Muscle of back (tissue), 11 donors: Measurements from ENCODE around the gene PIAS1. TPM values are rescaled to one million over a fixed set of nuclear protein-coding genes. Genes with fewer than 3 reads are reported as not detected.
"Not testable (repeated sequence)": the region's sequence is repeated elsewhere in the genome, so short reads cannot be mapped to it uniquely, and the experiment has no call there.

Experiments
- DNase-seq, 3 donors: peaks; one replicate each; pipeline versions ENCODE4 v3.0.0 to v3.0.0-alpha.2; 2013
- polyA plus RNA-seq, 10 donors: library from polyadenylated mRNA; unstranded; fragments of 120-200 nt; gene quantifications; one replicate each; pipeline ENCODE4 v1.2.1, GENCODE V29; 2013; ENCODE audit not compliant: insufficient read length in 10 of 10

The PIAS1 gene
- polyA plus RNA-seq, 10 donors = 25.0 to 41.2 (median 28.5) TPM

DNA sequence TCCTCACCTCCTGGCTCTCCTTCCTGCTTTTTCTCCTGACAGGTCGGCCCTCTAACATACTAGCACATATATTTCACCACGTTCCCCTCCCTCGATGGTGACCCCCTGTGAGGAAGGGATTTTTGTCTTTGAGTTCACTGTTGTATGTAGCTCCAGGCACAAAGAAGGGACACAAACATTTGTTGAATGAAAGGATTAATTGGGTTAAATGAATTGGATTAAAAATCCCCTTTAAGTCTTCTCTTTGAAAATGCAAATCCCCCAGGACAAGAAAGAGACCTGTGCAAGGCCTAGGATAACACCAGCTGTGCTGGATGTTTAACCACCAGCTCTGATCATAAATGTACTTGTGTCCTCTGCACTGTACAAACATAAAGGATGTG is 147.8 kb downstream of the PIAS1 start:
- no peak for DNase-seq

- DNase-seq = not testable (repeated sequence)
Measured at GRCh38 chr15:68202994-68203393, 148.9 kb downstream of the PIAS1 start.

DNA sequence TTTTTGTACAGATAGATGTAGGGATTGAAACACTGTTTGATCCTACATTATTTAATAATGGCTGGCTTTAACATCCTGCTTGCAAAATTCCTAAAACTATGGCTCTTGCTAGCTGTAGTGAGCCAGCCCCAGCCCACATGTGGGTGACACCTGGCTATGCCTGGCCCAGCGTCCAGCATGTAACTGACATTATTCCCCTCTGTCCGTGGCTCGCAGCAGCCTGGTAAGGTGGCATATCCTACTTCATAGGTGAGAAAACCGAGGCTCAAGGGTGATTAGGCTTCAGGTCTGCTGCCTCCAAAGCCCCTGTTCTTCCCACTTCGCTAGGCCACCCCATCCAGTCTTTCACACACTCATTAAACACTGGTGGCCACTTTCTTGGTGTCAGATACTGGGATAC is 149.4 kb downstream of the PIAS1 start:
- DNase-seq = no peak

GRCh38 chr15:68203956-68204355 is 149.8 kb downstream of the PIAS1 start:
- DNase-seq = no peak

GRCh38 chr15:68204361-68204760 is 150.2 kb downstream of the PIAS1 start:
- DNase-seq = peak in 1 of 3 donors; percentile 7

- DNase-seq = peak in 2 of 3 donors; percentile 76 to 90
Measured at GRCh38 chr15:68204776-68205557, 150.9 kb downstream of the PIAS1 start, which contains the start of gene CALML4. Gene CALML4, minus strand, starts transcription at chr15:68205332. Its CDS starts 85 bp downstream, at chr15:68205247.

DNA sequence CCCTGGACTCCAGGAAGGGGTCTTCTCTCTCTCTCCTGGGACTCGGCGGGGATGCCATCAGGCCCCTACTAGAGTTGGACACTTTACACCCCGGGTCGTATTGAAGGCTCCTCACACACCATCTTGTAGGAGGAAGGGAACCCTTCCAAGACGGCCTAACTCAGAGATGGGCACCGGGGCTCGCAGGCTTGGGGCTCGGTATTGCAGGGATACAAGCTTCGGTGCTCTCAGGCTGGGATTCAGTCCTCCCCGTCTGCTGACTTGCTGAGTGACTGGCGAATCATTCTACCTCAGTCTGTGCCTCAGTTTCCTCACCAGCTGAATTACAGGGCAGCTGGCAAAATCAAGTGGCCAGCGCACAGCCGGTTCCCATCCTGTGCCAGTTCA is 151.4 kb downstream of the PIAS1 start:
- no peak for DNase-seq

DNA sequence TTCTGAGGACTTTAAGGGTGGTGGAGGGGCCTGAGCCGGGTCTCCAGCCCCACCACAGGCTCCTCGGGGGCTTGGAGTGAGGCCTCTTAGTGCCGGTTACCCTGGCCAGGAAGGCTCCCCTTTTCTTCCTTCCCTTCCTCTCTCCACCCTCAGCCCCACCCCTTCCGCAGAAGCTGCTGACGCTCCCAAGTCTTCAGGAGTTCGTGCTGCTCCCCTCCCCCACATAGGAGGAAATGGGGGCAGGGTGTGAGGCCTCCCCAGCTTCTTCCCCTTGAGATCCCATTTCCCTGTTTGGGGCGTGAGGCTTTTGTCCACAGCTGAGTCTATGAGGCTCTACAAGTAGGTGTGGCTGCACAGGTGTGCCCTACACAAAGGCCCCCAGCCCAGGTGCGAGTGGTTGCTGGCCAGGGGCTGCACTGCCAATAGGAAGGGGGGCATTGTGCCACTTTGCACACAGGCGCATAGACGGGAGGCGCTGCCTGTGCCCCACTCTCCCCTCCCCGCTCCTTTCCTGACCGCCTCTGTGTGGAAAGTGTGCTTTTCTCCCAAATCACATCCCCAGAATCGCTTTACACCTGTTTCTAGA is 151.9 kb downstream of the PIAS1 start:
- peak in 2 of 3 donors; percentile 40 to 68 for DNase-seq

- no peak for DNase-seq
Measured at GRCh38 chr15:68206711-68207151, 152.6 kb downstream of the PIAS1 start.

- DNase-seq = no peak
Measured at GRCh38 chr15:68207176-68207935, 153.2 kb downstream of the PIAS1 start.

DNA sequence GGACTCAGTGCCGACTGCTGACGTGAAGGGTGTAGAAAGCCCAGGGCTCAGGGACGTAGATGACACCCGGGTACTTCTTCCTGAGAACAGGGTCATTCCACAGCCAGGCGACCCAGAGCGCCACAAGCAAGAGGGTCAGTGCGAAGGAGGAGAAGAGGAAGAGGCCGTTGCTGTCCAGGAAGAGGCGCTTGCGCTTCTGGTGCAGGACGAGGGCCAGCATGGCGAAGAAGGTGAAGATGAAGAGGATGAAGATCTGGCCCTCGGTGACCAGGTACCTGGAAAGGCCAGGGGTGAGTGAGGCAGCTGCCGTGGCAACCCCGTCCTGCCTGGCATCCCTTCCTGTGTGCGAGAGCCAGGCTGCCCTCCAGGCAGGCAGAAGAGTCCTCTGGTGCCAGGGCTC is 154.0 kb downstream of the PIAS1 start:
- DNase-seq = no peak

DNA sequence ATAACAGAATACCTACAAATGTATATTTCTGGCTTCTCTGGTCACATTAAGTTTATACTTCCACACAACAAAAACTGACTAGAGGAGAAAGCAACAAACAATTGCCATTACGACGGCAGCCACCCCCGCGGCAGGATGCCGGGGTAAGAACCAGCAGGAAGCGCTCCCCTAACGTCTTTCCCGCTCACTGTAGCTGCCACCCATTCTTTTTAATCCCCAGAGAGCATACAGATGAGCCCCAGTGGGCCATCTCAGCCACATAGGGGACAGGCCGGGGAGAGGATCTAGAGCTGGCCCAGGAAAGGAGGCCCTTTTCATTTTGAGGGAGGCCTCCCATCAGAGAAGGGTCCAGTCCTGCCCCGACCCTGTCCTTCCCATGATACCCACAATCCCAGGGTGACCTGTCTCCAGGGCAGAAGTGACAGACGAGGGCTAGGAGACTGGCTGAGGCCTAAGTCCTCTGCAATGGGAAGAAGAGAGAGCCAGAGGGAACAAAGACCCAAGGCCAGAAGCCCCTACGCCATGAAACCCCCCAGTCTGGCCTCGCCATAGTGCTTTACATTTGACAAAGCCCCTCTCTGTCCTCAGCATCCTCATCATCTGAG is 154.6 kb downstream of the PIAS1 start:
- no peak for DNase-seq

DNA sequence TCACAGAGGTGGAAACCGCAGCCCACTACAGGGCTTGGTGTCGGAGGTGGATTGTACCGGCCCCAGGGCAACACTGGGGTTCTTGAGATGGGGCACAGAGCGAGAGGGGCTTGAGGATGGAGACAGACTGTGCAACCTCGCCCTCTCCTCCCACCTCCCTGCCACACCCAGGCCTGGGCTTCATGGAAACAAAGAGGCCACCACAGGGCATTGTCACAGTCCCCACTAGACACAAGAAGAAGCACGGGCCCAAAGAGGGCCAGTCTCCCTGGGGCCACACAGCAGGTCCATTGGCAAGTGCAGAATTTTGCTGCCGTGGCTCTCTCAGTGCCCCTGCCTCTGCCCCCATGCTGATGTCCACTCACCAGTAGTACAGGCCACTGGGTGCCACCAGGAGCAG is 155.2 kb downstream of the PIAS1 start:
- DNase-seq = no peak

GRCh38 chr15:68209735-68210408 is 155.8 kb downstream of the PIAS1 start:
- DNase-seq = no peak

DNA sequence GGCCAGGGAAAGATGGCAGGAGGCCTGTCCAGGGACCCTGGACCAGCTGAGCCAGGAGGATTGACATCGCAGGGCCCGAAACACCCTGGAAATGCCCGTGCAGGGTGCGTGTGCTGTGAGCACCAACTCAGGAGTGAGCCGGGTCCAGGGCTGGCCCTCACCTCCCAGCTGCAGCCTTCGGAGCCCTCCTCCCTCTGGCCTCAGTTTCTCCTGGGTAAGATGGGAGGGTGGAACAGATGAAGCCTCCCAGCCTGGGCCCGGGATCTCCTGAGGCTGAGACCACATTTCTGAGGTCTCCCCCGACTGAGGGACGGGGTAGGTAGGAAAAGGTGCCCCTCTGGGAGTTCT is 156.3 kb downstream of the PIAS1 start:
- no peak for DNase-seq

GRCh38 chr15:68210821-68211655 is 156.9 kb downstream of the PIAS1 start:
- peak; percentile 49 to 84 (median 67) for DNase-seq

GRCh38 chr15:68211656-68212320 is 157.7 kb downstream of the PIAS1 start:
- no peak for DNase-seq

- DNase-seq = not testable (repeated sequence)
Measured at GRCh38 chr15:68213491-68213845, 159.4 kb downstream of the PIAS1 start.

DNA sequence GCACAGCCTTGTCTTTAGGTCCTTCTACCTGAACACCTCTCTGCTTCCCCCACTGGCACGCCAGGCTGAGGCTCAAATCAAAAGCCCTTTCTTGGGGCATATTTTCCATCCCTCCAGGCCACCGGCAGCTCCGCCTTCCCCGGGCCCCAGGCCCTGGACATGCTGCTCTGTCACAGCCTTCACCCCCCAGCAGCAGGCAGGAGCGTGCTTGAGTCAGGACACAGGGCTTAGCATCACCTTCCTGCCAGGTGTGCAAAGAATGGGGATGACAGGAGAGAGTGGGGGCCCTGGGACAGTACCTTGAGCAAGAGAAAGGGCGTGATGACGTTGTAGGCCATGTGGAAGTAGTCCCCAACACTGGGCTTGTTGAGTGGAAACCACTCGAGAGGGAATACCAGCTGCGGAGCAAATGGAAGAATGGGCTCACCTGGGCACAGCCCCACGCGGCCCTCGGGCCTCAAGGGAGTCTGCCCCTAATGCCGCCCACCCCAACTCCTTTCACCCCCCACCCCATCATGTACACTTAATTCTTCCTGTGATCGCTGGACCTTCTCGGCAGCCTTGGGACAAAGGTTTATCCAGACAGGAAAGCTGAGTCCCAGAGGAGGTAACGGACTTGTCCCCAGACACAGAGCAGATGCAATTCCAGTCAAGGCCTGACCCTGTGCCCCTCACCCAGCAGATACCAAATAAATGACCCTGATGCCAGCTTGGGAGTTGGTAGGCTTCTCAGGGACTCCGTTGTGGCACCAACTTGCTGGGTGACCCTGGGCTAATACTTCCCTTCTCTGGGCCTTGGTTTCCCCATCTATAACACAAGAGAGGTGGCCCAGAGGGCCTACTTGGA is 160.1 kb downstream of the PIAS1 start:
- no peak for DNase-seq
